Fibroblast of gingiva (primary cell): ENCODE data around the gene SHE.

Source experiments
- DNase-seq: peaks from one replicate; pipeline ENCODE4 v3.0.0-alpha.2; 2011; ENCODE audit warnings: low read depth

Gene SHE

DNA sequence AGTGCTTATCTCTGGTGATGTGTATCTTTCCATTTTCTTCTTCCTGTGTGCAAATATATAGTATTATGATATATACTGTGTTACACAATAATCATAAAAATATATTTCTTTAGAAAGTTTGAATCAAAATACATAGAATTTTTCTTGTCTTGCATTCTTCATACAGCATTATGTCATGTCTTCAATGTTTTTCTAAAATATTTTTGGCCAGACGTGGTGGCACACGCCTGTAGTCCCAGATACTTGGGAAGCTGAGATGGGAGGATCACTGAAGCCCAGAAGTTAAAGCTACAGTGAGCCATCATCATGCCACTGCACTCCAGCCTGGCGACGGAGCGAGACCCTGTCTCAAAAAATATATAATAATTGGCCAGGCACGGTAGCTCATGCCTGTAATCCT, 55.4 kb downstream of the SHE start:
- DNase-seq: no peak

DNA sequence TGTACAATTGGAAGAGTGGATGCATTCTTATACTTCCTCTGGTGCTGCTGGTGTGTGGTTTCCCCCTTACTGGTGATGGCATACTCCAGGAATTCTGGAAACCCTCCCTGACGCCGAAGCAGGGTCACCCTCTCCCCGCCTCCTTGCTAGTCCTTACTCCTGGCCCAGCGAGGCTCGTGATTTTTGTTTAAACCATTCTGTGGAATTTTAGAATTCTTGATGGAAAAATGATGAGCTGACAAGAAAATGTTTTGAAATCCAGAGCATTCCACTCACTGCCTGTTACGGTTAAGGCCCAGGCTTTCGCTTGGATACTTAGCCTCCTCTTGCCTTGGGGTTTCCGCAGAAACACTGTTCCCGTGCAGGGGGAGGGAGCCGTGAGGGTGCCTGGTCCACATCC, 55.9 kb downstream of the SHE start:
- DNase-seq: peak; percentile 88

DNA sequence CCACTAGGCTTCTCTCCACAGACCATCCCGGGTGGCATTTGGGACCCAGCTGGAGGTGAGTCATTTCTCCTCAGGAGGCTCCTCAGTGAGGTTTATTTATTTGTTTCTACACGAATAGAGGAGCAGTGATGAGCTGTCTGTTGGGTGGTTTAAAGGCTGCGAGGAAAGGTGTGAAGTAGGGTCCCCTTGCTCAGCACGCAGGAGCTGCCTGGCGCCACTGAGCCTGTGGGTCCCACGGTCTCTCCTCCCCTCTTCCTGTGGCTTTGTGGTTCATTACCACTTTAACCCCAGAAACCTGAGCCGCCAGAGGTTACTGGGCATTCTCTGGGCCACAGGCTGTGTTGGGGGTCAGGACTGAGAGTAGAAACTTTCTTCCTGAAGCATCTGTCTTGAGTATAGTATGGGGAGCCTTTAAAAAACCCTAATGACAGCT, 57.2 kb downstream of the SHE start:
- peak; percentile 28 for DNase-seq

DNA sequence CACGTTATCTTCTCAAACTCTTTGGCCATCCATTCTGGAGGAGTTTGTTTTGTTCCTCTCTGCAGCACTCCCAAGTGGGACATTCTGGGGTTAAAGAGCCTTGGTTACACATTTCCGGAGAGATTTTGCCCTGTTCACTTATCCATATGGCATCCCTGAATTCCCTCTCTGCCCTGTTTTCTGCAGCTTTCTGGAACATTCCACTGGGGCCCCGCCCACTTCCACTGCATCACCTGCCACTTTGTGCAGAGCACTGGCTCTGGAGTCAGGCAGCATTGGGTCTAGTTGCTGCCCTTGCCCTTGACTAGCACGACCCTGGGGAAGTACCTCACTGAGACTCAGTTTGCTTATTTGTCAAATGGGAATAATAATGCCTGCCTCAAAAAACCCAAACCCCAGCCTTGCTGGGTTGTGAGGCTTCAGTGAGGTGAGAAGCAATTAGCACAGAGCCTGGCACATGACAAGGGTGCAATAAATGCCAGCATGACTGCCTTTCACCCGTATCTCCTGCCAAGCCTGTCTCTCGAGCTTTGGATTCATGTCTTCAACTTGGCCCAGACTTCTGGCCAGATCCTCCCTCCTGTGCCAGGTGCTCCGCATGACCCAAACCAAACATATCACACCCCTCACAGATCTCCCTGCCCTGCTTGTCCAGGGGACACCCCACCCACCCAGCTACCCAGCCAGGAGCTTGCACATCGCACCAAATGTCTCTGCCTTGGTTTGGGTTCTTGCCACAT, 58.8 kb downstream of the SHE start:
- no peak for DNase-seq

DNA sequence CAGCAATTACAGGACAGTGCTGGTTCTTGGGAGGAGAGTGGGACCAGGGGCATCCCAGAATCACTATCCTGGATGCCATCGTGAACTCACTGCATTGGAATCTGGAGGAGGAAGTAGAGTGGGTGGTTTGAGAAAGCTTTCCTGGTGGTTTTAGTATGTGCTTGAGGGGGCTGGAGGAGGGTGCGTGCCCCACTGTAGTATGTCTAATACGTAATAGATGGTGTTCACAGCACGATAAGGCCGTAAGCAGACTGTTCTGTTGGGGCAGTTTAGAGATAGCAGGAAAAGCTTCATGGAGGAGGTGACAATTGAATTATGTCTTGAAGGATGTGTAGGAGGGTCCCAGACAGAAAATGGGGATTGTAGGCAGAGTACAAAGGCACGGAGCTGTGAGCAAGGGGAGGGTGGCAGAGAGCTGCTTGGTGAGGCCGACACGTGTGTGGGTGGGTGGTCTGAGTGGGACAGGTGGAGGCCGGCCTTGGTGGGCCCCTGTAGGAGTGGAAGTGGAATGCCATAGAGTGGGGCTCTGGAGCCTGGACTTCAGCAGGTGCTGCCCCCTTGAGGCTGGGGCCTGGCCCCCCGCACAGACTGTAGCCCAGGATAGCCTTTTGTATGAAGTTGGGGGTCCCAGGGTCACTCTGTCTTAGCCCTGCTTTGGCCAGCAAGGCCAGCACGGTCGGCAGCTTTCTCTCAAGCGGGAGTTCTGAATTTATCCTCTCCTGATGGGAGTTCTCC, 60.0 kb downstream of the SHE start:
- no peak for DNase-seq

DNA sequence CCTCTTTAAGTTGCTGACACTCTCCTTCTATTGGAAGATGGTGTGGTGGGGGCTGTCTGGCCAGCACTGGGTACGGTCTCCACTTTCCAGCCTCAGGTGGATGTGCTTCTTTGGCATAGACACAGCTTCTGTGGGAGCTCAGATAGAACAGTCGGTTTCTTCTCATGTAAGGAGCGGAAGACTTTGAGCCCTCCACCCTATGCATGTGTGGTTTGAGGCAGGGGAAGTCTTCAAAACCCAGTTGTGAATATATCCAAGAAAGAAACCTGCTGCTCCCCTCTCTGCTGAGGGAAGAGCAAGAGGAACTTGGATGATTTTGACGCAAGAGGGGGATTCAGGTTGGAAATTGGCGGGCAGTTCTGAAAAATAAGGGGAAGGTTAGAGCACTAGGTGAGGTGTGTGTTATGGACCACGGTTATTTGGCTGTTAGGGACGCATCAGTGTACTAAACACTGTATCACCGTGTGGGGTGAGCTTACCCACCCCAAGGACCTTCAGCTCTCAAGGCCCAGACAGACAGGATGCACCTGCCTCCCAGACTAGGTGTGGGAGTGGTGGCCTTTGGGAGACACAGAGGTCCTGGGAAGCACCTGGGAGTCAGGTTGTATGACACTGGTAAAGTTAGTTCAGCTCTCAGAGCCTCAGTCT, 60.8 kb downstream of the SHE start:
- DNase-seq: no peak

DNA sequence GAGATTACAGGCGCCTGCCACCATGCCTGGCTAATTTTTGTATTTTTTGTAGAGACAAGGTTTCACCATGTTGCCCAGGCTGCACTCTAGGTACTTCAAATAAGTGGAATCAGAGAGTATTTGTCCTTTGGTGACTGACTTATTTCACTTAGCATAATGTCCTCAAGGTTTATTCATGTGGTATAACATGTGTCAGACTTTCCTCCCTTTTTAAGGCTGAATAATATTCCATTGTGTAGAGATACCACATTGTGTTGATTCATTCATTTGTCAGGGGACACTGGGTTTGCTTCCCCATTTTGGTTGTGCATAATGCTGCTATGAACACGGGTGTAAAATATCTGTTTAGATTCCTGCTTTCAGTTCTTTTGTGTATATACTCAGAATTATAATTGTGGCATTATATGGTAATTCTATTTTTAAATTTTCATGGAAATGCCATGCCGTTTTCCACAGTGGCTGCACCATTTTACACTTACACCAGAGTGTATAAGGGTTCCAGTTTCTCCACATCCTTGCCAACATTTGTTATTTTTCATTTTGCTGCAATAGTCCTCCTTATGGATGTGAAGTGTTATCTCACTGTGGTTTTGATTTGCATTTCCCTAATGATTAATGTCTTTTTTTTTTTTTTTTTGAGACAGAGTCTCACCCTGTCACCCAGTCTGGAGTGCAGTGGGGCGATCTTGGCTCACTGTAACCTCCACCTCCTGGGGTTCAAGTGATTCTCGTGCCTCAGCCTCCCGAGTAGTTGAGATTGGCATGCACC, 62.0 kb downstream of the SHE start:
- no peak for DNase-seq

DNA sequence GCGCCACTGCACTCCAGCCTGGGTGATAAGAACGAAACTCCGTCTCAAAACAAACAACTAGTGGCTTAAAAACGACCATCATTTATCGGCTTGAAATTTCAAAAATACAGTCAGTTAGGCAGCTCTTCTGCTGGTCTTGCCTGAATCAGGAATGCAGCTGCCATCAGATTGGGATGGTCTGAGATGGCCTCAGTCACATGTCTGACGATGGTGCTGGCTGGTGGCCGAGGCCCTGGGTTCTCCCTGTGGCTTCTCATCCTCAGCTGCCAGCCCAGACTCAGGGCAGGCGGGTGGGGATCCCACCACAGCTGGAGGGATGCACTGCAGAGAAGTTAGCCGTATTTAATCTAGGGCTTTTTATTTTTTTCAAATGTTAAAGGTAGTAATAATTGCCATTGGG, 65.8 kb downstream of the SHE start:
- DNase-seq: no peak

DNA sequence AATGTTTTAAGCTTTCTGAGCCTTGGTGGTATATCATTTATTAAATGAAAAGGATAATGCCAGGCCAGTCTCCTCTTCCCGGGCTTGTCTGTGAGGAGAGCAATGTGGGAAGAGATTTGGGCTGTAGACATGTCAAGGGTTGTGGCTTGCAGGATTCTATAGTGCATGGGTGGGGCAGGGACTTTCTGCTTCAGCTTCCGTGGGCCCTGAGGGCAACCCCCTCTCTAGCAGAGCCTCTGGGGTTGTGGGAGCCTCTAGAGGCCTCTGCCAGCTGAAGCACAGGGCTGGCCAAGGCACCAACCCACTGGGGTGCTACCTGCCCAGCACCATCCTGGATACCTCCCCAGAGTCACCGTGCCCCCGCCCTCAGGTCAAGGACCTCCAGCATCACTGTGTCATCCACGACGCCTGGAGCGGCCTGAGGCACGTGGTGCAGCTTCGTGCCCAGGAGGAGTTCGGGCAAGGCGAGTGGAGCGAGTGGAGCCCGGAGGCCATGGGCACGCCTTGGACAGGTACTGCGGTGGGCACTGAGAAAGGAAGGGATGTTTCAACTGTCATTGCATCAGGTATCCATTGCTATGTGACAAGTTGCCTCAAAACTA, 66.5 kb downstream of the SHE start:
- DNase-seq: no peak

DNA sequence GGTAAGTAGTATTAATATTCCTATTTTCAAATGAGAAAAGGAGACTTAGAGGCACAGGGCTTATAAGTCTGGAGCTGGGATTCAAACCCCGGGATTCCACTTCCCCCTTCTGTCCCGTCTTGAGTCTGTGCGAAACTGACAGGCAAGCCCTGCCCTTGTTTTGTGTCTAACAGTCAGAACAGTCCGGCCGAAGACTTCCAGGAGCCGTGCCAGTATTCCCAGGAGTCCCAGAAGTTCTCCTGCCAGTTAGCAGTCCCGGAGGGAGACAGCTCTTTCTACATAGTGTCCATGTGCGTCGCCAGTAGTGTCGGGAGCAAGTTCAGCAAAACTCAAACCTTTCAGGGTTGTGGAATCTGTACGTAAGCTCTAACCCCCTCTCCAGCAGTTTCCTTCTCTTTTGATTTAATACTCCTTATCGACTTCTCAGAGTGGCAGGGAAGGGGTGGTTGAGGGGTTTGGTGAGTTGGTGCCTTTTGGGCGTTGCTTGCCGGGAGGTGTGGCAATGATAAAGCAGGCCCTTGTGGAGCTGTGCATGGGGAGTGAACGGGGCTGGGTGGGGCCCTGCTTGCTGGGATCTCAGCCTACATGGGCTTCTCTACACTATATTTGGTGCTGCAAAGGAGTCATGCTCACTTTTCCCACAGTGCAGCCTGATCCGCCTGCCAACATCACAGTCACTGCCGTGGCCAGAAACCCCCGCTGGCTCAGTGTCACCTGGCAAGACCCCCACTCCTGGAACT, 67.7 kb downstream of the SHE start:
- peak; percentile 92 for DNase-seq

DNA sequence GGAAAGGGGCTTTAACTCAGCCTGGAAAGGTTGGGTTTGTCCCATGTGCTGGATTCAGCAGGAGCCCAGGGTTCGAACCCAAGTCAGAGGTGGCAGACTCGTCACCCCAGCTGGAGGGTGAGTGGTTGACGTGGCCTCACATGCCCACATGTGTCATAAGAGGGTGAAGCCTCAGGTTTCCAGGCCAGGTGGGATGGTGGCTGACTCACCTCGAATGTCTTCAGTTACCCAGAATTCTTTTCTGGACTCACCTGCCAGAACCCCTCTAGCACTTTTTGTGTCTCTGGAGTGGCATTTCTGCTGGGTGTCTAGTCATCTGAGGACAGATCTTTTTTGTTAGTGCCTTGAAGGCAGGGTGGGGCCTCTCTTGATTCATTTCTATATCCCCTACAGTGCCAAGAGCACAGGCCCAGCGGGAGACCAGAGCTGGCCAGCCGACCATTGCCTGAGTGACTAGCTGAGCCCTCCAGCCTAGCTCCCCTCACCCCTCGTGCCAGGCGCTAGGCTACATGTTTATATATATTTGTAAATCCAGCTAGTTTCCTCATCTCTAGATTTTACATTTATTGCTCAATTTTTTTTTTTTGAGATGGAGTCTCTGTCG, 68.9 kb downstream of the SHE start:
- DNase-seq: peak; percentile 80

DNA sequence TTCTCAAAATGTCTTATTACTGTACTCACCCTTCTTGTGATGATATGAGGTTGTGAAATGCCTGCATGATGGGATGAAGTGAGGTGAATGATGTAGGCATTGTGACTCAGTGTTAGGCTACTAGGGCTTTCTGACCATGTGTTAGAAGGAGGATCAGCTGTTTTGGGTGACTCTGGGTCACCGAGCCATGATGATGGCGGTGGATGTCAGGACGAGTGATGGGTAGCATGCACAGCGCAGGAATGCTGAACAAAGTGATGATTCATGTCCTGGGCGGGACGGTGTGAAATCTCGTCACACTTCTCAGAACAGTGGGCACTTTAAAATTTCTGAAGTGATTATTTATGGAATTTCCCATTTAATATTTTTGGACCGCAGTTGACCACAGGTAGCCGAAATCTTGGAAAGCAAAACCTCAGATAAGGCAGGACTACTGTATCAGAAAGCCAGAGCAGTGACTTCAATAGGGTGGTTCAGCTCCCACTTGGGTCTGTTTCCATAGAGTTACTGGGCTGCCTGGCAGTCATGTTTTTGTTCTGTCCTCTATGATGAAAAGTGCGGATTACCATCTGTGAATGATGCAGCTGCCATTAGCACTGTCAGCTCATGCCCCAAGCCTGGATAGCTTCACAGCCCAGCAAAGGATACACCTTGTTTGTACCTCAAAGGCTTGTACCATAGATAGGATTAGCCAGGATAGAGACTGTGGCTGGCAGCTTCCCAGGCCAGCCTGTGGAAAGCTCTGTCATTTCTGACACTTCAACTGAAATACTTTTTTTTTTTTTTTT, 70.4 kb downstream of the SHE start:
- peak; percentile 90 for DNase-seq

DNA sequence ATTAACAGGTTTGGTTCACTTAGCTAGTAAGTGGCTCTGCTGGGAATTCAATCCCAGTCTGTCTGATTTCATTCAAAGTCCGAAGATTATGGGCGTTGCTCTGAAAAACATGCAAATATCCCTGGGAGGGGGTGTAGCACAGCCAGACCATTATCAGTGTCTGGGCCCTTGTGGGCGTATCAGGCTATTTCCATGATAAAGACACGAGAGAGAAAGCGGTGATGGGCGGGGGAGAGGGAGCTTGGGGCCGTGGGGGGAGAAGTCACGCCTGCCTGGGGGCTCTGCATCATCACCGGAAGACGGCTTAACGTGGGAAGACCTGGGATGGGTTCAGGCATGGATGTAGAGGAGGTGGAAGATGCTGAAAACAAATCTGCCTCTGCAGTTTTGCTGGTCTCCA, 71.3 kb downstream of the SHE start:
- no peak for DNase-seq

DNA sequence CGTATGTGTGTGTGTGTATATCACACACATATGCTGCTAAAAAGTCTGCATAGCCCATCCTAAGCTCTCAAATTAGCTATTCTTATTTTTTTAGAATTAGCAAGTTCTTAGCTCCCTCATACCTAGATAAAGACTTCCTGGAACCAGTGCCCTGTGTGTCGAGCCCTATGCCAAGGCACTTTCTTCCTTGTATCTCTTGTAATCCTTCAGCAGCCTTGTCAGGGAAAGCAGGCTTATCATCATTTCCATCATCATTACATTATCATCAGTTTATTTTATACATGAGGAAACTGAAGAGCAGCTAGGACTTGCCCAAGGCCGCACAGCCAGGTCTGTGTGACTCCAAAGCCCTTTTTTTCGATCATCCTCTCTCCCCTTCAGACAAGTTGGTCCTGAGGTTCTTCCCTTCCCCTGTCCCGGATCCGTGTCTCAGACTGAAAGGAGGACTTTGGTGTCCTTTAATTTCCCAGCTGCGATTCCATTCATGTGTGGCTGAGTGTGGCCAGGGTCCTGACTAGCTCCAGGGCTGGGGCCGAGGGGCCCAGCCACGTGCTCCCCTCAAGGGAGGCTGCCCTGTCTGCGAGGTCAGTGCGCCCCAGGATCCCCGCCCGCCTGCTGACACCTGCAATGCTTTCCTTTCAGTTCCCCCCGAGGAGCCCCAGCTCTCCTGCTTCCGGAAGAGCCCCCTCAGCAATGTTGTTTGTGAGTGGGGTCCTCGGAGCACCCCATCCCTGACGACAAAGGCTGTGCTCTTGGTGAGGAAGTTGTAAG, 72.2 kb downstream of the SHE start:
- DNase-seq: no peak
